Measurements from ENCODE around the gene AIRE. TPM values are rescaled to one million over a fixed set of nuclear protein-coding genes. Genes with fewer than 3 reads are reported as not detected.

AIRE gene
- total and polyA plus RNA-seq, 2 of the 13 experiments (the other 11 are each of a cell fraction or from before 2014, with no cell fraction given): not detected

DNA sequence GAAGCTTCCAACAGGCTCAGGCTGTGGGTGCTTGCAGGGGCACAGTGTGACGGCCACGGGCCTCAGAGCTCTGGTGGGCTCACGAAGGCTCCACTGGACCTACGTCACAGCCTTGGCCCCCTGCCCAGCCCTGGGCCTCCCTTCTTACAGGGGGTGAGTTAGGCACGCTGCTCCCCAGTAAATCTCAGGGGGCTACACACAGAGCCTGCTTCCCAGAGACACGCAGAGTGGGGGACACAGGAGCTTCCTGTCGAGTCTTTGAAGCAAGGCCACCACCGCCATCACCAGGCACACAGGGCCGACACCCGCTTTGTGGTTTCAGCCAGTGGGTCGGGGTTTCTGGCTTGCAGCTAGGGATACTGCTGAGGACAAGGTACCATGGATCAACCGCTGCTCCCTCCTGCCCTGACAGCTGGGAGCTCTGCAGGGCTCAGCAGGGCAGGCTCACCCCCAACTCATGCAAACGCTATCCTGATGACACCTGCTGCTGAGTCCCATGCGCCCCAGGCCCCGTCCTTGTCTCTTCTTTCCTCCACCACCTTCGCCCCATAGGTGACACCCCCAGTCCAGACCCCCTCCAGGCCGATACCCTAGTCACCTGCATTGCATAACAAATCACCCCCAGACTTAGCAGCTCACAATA lies 59.0 kb downstream of the AIRE start:
- Histone ChIP-seq H3K27ac (ENCODE audit: extremely low read length, insufficient read depth, low read length) (no peak overlapping the region), H3K9ac (ENCODE audit: insufficient read depth, low read depth, low read length) (no peak overlapping the region), H3K9me3 (ENCODE audit: low read length) (no peaks in the 10 kb centered on the region), H3K79me2 (ENCODE audit: insufficient read depth, low read length) (peaks cover 1% of the 10 kb centered on the region), H3K4me1 (ENCODE audit: insufficient read depth, low read length) (peaks cover 37% of the 10 kb centered on the region), H4K20me1 (ENCODE audit: insufficient read depth, low read length) (no peaks in the 10 kb centered on the region), H3K4me3 (replicated peaks in 1 of 3; ENCODE audit: insufficient read depth in 1 of 3, low read depth in 2 of 3, low read length in 3 of 3) (no peak overlapping the region), H3K36me3 (replicated peaks in 1 of 2; ENCODE audit: control insufficient read depth in 1 of 2, insufficient read depth in 2 of 2, low read length in 2 of 2) (no peaks in the 10 kb centered on the region), H3K4me2 (ENCODE audit: low read depth, low read length) (0 out of 2 replicates have a peak overlapping the region, but pooled peaks have one; percentile 28), H2AFZ (ENCODE audit: low read length) (no peak overlapping the region), H3K27me3 (ENCODE audit: control insufficient read depth in 1 of 2, insufficient read depth in 2 of 2, low read length in 2 of 2) (peaks cover 3 to 16% of the 10 kb centered on the region in 2 experiments; a peak in 3 of 5 replicates)
- ChIA-PET POLR2A (no interaction called here), CTCF (ENCODE audit: low intra/inter-chr PET ratio, low total read pairs) (no interaction called here)
- in situ Hi-C loops (cut with HindIII; ENCODE audit: extremely low pct_ligation_motif_present, low pct_unique_long_range_greater_than_20kb): no loop called here
- TF ChIP-seq, protein P1, sequence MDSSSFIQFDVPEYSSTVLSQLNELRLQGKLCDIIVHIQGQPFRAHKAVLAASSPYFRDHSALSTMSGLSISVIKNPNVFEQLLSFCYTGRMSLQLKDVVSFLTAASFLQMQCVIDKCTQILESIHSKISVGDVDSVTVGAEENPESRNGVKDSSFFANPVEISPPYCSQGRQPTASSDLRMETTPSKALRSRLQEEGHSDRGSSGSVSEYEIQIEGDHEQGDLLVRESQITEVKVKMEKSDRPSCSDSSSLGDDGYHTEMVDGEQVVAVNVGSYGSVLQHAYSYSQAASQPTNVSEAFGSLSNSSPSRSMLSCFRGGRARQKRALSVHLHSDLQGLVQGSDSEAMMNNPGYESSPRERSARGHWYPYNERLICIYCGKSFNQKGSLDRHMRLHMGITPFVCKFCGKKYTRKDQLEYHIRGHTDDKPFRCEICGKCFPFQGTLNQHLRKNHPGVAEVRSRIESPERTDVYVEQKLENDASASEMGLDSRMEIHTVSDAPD (CRISPR knock-in tag; IDR thresholded peaks at IDR 0.05): no peak
- no peak for TF ChIP-seq TEAD3 (CRISPR knock-in tag; optimal IDR thresholded peaks at IDR 0.05; ENCODE audit: borderline replicate concordance)
- TF ChIP-seq, protein P2, sequence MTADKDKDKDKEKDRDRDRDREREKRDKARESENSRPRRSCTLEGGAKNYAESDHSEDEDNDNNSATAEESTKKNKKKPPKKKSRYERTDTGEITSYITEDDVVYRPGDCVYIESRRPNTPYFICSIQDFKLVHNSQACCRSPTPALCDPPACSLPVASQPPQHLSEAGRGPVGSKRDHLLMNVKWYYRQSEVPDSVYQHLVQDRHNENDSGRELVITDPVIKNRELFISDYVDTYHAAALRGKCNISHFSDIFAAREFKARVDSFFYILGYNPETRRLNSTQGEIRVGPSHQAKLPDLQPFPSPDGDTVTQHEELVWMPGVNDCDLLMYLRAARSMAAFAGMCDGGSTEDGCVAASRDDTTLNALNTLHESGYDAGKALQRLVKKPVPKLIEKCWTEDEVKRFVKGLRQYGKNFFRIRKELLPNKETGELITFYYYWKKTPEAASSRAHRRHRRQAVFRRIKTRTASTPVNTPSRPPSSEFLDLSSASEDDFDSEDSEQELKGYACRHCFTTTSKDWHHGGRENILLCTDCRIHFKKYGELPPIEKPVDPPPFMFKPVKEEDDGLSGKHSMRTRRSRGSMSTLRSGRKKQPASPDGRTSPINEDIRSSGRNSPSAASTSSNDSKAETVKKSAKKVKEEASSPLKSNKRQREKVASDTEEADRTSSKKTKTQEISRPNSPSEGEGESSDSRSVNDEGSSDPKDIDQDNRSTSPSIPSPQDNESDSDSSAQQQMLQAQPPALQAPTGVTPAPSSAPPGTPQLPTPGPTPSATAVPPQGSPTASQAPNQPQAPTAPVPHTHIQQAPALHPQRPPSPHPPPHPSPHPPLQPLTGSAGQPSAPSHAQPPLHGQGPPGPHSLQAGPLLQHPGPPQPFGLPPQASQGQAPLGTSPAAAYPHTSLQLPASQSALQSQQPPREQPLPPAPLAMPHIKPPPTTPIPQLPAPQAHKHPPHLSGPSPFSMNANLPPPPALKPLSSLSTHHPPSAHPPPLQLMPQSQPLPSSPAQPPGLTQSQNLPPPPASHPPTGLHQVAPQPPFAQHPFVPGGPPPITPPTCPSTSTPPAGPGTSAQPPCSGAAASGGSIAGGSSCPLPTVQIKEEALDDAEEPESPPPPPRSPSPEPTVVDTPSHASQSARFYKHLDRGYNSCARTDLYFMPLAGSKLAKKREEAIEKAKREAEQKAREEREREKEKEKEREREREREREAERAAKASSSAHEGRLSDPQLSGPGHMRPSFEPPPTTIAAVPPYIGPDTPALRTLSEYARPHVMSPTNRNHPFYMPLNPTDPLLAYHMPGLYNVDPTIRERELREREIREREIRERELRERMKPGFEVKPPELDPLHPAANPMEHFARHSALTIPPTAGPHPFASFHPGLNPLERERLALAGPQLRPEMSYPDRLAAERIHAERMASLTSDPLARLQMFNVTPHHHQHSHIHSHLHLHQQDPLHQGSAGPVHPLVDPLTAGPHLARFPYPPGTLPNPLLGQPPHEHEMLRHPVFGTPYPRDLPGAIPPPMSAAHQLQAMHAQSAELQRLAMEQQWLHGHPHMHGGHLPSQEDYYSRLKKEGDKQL (CRISPR knock-in tag; IDR thresholded peaks at IDR 0.05; ENCODE audit: low read depth): no peak
- TF ChIP-seq JUND (CRISPR knock-in tag; IDR thresholded peaks at IDR 0.05): no peak
- no peak for TF ChIP-seq FIP1L1 (IDR thresholded peaks at IDR 0.05; ENCODE audit: borderline replicate concordance, insufficient read depth, low read depth, low read length)
- TF ChIP-seq TSC22D2 (CRISPR knock-in tag; IDR thresholded peaks at IDR 0.05; ENCODE audit: borderline replicate concordance): no peak
- TF ChIP-seq TCF7L2 (IDR thresholded peaks at IDR 0.05; ENCODE audit: low read depth, low read length): no peak
- TF ChIP-seq NR2F2 (IDR thresholded peaks at IDR 0.05; ENCODE audit: borderline replicate concordance, low read depth): no peak
- FAIRE-seq (no peak), ATAC-seq (no peak; the same call in 2 of the 3 replicates), DNase-seq (ENCODE audit: low spot score) (no peak)
- BruUV-seq (replicated peaks): no TSS peak
- intact Hi-C loops (cut with micrococcal nuclease; ENCODE audit: unreplicated experiment): no loop called here
- 67% methylated on average over 4 of the region's 17 CpGs for WGBS (ENCODE audit: low lambda C conversion rate)

Data from HepG2 (cell line).